ENCODE measurements around the gene B4GALNT2.

B4GALNT2 gene

GRCh38 chr17:49110509-49110908, 22.1 kb upstream of the B4GALNT2 start:
- no peaks in the 10 kb centered on the region for H4K20me1 ChIP-seq (ENCODE audit: insufficient read depth, low read length, poor library complexity, severe bottlenecking)
- H3K4me1 ChIP-seq (ENCODE audit: insufficient read depth, low read length, poor library complexity, severe bottlenecking): no peaks in the 10 kb centered on the region
- no peaks in the 10 kb centered on the region for H3K9me2 ChIP-seq (replicated peaks; ENCODE audit: low read depth, low read length)
- no peaks in the 10 kb centered on the region for H3F3A ChIP-seq (ENCODE audit: low read depth)
- H3K4me2 ChIP-seq (ENCODE audit: low read depth, low read length, poor library complexity, severe bottlenecking): no peak overlapping the region
- no peak overlapping the region for H3K4me3 ChIP-seq (ENCODE audit: low read length, poor library complexity, severe bottlenecking)
- TF ChIP-seq EZH2phosphoT487 (IDR thresholded peaks at IDR 0.05; ENCODE audit: borderline replicate concordance): no peak
- TF ChIP-seq CTCF (conservative IDR thresholded peaks at IDR 0.05; ENCODE audit: low read length): no peak
- no peak overlapping the region for H2AFZ ChIP-seq (ENCODE audit: low read length)
- no peaks in the 10 kb centered on the region for H3K79me2 ChIP-seq (ENCODE audit: insufficient read depth, low read length)
- H3K9ac ChIP-seq (ENCODE audit: low read depth, low read length, poor library complexity, severe bottlenecking): no peak overlapping the region
- H3K9me3 ChIP-seq (ENCODE audit: insufficient read depth, low read depth, low read length): no peaks in the 10 kb centered on the region
- H3K36me3 ChIP-seq (ENCODE audit: insufficient read depth, low read length): no peaks in the 10 kb centered on the region
- H3K27me3 ChIP-seq (ENCODE audit: insufficient read depth, low read length, poor library complexity, severe bottlenecking): no peaks in the 10 kb centered on the region

- Histone ChIP-seq H2AFZ (ENCODE audit: low read length) (no peak overlapping the region), H4K20me1 (ENCODE audit: insufficient read depth, low read length, poor library complexity, severe bottlenecking) (no peaks in the 10 kb centered on the region), H3K9ac (ENCODE audit: low read depth, low read length, poor library complexity, severe bottlenecking) (no peak overlapping the region), H3K79me2 (ENCODE audit: insufficient read depth, low read length) (no peaks in the 10 kb centered on the region), H3K9me2 (replicated peaks; ENCODE audit: low read depth, low read length) (no peaks in the 10 kb centered on the region), H3K27me3 (ENCODE audit: insufficient read depth, low read length, poor library complexity, severe bottlenecking) (no peaks in the 10 kb centered on the region), H3K4me1 (ENCODE audit: insufficient read depth, low read length, poor library complexity, severe bottlenecking) (no peaks in the 10 kb centered on the region), H3K36me3 (ENCODE audit: insufficient read depth, low read length) (no peaks in the 10 kb centered on the region), H3K4me2 (ENCODE audit: low read depth, low read length, poor library complexity, severe bottlenecking) (no peak overlapping the region), H3F3A (ENCODE audit: low read depth) (no peaks in the 10 kb centered on the region), H3K4me3 (ENCODE audit: low read length, poor library complexity, severe bottlenecking) (no peak overlapping the region), H3K9me3 (ENCODE audit: insufficient read depth, low read depth, low read length) (no peaks in the 10 kb centered on the region)
- TF ChIP-seq CTCF (conservative IDR thresholded peaks at IDR 0.05; ENCODE audit: low read length) (no peak), EZH2phosphoT487 (IDR thresholded peaks at IDR 0.05; ENCODE audit: borderline replicate concordance) (no peak)
These were observed 20.6 kb upstream of the B4GALNT2 start for GRCh38 chr17:49111934-49112333.

- no peak overlapping the region for H2AFZ ChIP-seq (ENCODE audit: low read length)
- H3K4me1 ChIP-seq (ENCODE audit: insufficient read depth, low read length, poor library complexity, severe bottlenecking): peaks cover 4% of the 10 kb centered on the region
- no peaks in the 10 kb centered on the region for H3K9me2 ChIP-seq (replicated peaks; ENCODE audit: low read depth, low read length)
- no peaks in the 10 kb centered on the region for H4K20me1 ChIP-seq (ENCODE audit: insufficient read depth, low read length, poor library complexity, severe bottlenecking)
- H3K27me3 ChIP-seq (ENCODE audit: insufficient read depth, low read length, poor library complexity, severe bottlenecking): no peaks in the 10 kb centered on the region
- no peaks in the 10 kb centered on the region for H3K9me3 ChIP-seq (ENCODE audit: insufficient read depth, low read depth, low read length)
- no peaks in the 10 kb centered on the region for H3F3A ChIP-seq (ENCODE audit: low read depth)
- no peaks in the 10 kb centered on the region for H3K79me2 ChIP-seq (ENCODE audit: insufficient read depth, low read length)
- no peak overlapping the region for H3K9ac ChIP-seq (ENCODE audit: low read depth, low read length, poor library complexity, severe bottlenecking)
- no peak overlapping the region for H3K4me2 ChIP-seq (ENCODE audit: low read depth, low read length, poor library complexity, severe bottlenecking)
- TF ChIP-seq CTCF (conservative IDR thresholded peaks at IDR 0.05; ENCODE audit: low read length) (no peak), EZH2phosphoT487 (IDR thresholded peaks at IDR 0.05; ENCODE audit: borderline replicate concordance) (no peak)
- no peaks in the 10 kb centered on the region for H3K36me3 ChIP-seq (ENCODE audit: insufficient read depth, low read length)
- no peak overlapping the region for H3K4me3 ChIP-seq (ENCODE audit: low read length, poor library complexity, severe bottlenecking)
These were observed 19.6 kb upstream of the B4GALNT2 start for GRCh38 chr17:49112936-49113335.
